Body of pancreas (tissue), 4 donors: ENCODE results near the gene GATAD2A.

ENCODE experiments used
- CTCF ChIP-seq, 7 experiments: fragments of 450-650 bp in 4 of 7; fragments of 200-600 bp in 3 of 7; sonication (generic) in 3 of 7; IDR thresholded peaks; one replicate each; pipeline ENCODE4 v1.5.1; 2016 to 2019; ENCODE audit warnings: antibody characterized with exemption in 7 of 7
- POLR2A ChIP-seq, 3 donors: fragments of 450-650 bp; IDR thresholded peaks; one replicate each; pipeline ENCODE4 v1.6.1; 2016; ENCODE audit warnings: antibody characterized with exemption in 3 of 3, mild to moderate bottlenecking in 2 of 3

GRCh38 chr19:19515642-19516519, 110.4 kb downstream of the GATAD2A start, which contains the start of gene NDUFA13:
- TF ChIP-seq CTCF (IDR thresholded peaks at IDR 0.05) (no peak), POLR2A (IDR thresholded peaks at IDR 0.05) (peak; percentile 51 to 88 (median 81))
